A549 (cell line): Measurements from ENCODE around the gene CD209. TPM values are rescaled to one million over a fixed set of nuclear protein-coding genes. Genes with fewer than 3 reads are reported as not detected.
A peak's percentile ranks its signal among the peaks of the same experiment; 100 is the strongest.

ENCODE experiments used
- ATAC-seq, 2 experiments: fragments of 200-7000 bp in 1 of 2; fragments of >200 bp in 1 of 2; cut with Nextera tagmentation in 1 of 2; cut with Tn5 transposase in 1 of 2; 3 replicates each; pipeline versions ENCODE4 v1.8.0 to v1.9.1; 2018 to 2020; ENCODE audit warnings: mild to moderate bottlenecking in 1 of 2, moderate library complexity in 1 of 2
- CTCF ChIA-PET: fragments of 300-600 bp; sonication (Branson Sonifier 250); formaldehyde crosslinking; extraction: SDS; loops from one replicate; lab custom pipeline; 2021; ENCODE audit warnings: antibody characterized with exemption, inconsistent platforms; lab: Yijun Ruan, JAX
- POLR2A ChIA-PET: fragments of 350-600 bp; formaldehyde crosslinking; extraction: SDS; loops from one replicate; lab custom pipeline; 2021; ENCODE audit warnings: antibody characterized with exemption, inconsistent platforms; lab: Yijun Ruan, JAX
- DNase-seq, 2 experiments: peaks; one replicate each; pipeline versions ENCODE4 v3.0.0 to v3.0.0-alpha.2; 2011 to 2016; ENCODE audit warnings: low read depth in 1 of 2, low spot score in 1 of 2
- FAIRE-seq: peaks from 2 replicates; lab custom pipeline; 2011; peaks lifted over from hg19 to GRCh38; lab: Jason Lieb, UNC
- H3K27ac ChIP-seq, 2 experiments: fragments of >200 bp; sonication (Bioruptor Twin); formaldehyde crosslinking; 3 replicates each; pipeline ENCODE4 v1.5.1; 2016 to 2017
- H3K4me1 ChIP-seq: fragments of >200 bp; sonication (Bioruptor Twin); formaldehyde crosslinking; 3 replicates; pipeline ENCODE4 v1.6.1; 2016
- H3K4me2 ChIP-seq: fragments of >200 bp; sonication (Bioruptor Twin); formaldehyde crosslinking; 3 replicates; pipeline ENCODE4 v1.6.1; 2016
- H3K4me3 ChIP-seq: fragments of >200 bp; sonication (Bioruptor Twin); formaldehyde crosslinking; 3 replicates; pipeline ENCODE4 v1.5.1; 2016
- H3K9me3 ChIP-seq: fragments of >200 bp; sonication (Bioruptor Twin); formaldehyde crosslinking; 3 replicates; pipeline ENCODE4 v1.6.1; 2016
- CHD2 ChIP-seq: fragments of 150-350 bp; IDR thresholded peaks from 2 replicates; pipeline ENCODE4 v1.6.1; 2014; ENCODE audit warnings: low read length; ENCODE audit not compliant: partially characterized antibody
- ESRRA ChIP-seq: fragments of 150-350 bp; IDR thresholded peaks from 2 replicates; pipeline ENCODE4 v1.6.1; 2014; ENCODE audit warnings: mild to moderate bottlenecking, low read length, borderline replicate concordance
- FOSB ChIP-seq: fragments of 250-450 bp; sonication (Bioruptor Pico); IDR thresholded peaks from 2 replicates; pipeline ENCODE4 v1.5.0; 2020; ENCODE audit warnings: mild to moderate bottlenecking, moderate library complexity
- FOSL2 ChIP-seq, 2 experiments: fragments of 450-650 bp in 1 of 2; fragments of >200 bp in 1 of 2; sonication (Bioruptor Twin) in 1 of 2; formaldehyde crosslinking; IDR thresholded peaks; 2 replicates each; pipeline versions ENCODE4 v1.5.0 to v1.6.1; 2016 to 2020; ENCODE audit warnings: mild to moderate bottlenecking in 1 of 2, moderate library complexity in 1 of 2
- FOXS1 ChIP-seq: fragments of 250-450 bp; sonication (Bioruptor Pico); IDR thresholded peaks from 2 replicates; pipeline ENCODE4 v1.5.0; 2020; ENCODE audit warnings: mild to moderate bottlenecking, moderate library complexity
- GATA3 ChIP-seq: IDR thresholded peaks from 2 replicates; pipeline ENCODE4 v1.6.1; 2012; ENCODE audit warnings: borderline replicate concordance
- JUNB ChIP-seq: fragments of >200 bp; sonication (Bioruptor Twin); formaldehyde crosslinking; IDR thresholded peaks from 2 replicates; pipeline ENCODE4 v1.6.1; 2016
- KDM1A ChIP-seq: fragments of 200-600 bp; sonication (generic); IDR thresholded peaks from 2 replicates; pipeline ENCODE4 v1.6.1; 2016; ENCODE audit warnings: low read depth, mild to moderate bottlenecking
- MAFK ChIP-seq: fragments of 450-650 bp; IDR thresholded peaks from 2 replicates; pipeline ENCODE4 v1.6.1; 2014; ENCODE audit not compliant: partially characterized antibody
- MYC ChIP-seq: IDR thresholded peaks from 2 replicates; pipeline ENCODE4 v1.6.1; 2012; ENCODE audit warnings: mild to moderate bottlenecking, inconsistent platforms, low read length, improper control_type of control experiment, borderline replicate concordance
- POLR2A ChIP-seq: IDR thresholded peaks from 2 replicates; pipeline ENCODE4 v1.6.1; 2012; ENCODE audit warnings: mild to moderate bottlenecking, low read length
- RCOR1 ChIP-seq: fragments of 150-350 bp; IDR thresholded peaks from 2 replicates; pipeline ENCODE4 v1.6.1; 2014; ENCODE audit warnings: antibody characterized with exemption, low read length, low read depth
- RNF2 ChIP-seq: fragments of 200-600 bp; sonication (generic); IDR thresholded peaks from 2 replicates; pipeline ENCODE4 v1.6.1; 2016; ENCODE audit warnings: low read depth, mild to moderate bottlenecking, antibody characterized with exemption, moderate library complexity, borderline replicate concordance
- SMC3 ChIP-seq: fragments of >200 bp; sonication (Bioruptor Twin); formaldehyde crosslinking; IDR thresholded peaks from 3 replicates; pipeline ENCODE4 v1.6.1; 2018; ENCODE audit warnings: inconsistent platforms
- ZFP36 ChIP-seq: fragments of 450-650 bp; IDR thresholded peaks from 2 replicates; pipeline ENCODE4 v1.6.1; 2014; ENCODE audit warnings: borderline replicate concordance; ENCODE audit not compliant: partially characterized antibody
- ZSCAN20 ChIP-seq: fragments of 250-450 bp; sonication (Bioruptor Pico); IDR thresholded peaks from 2 replicates; pipeline ENCODE4 v1.8.0; 2022; ENCODE audit warnings: mild to moderate bottlenecking, moderate library complexity
- WGBS: methylation state at CpG from one replicate; pipeline ENCODE4 v1.1.6; 2017; ENCODE audit errors: missing lambda C conversion rate; 5-methylcytosine and 5-hydroxymethylcytosine counted together
- polyA plus RNA-seq, 4 experiments: library from polyadenylated mRNA; depleted of rRNA in 3 of 4; stranded (reverse); fragments of >200 nt; fragmentation: RNase III in 1 of 4; extraction: RNeasy Plus Mini Kit Qiagen cat#74134 plus additional on column Dnase treatment in 1 of 4; gene quantifications; 2 replicates in 3 of 4; 3 replicates in 1 of 4; pipeline ENCODE4 v1.2.3, GENCODE V29; 2011 to 2017
- TF ChIP-seq, protein P1 (sequence below): fragments of 250-450 bp; sonication (Bioruptor Pico); IDR thresholded peaks from 2 replicates; pipeline ENCODE4 v1.5.0; 2020; ENCODE audit warnings: low read depth, mild to moderate bottlenecking, moderate library complexity
- TF ChIP-seq, protein P2 (sequence below): fragments of >200 bp; sonication (Bioruptor Twin); formaldehyde crosslinking; IDR thresholded peaks from 3 replicates; pipeline ENCODE4 v1.6.1; 2016
- TF ChIP-seq, protein P3 (sequence below): fragments of 200-600 bp; sonication (generic); IDR thresholded peaks from 2 replicates; pipeline ENCODE4 v1.6.1; 2016; ENCODE audit warnings: antibody characterized with exemption, mild to moderate bottlenecking, moderate library complexity

The CD209 gene
- polyA plus RNA-seq, 2 of the 4 experiments (the other 2 are of a cell fraction) = not detected

DNA sequence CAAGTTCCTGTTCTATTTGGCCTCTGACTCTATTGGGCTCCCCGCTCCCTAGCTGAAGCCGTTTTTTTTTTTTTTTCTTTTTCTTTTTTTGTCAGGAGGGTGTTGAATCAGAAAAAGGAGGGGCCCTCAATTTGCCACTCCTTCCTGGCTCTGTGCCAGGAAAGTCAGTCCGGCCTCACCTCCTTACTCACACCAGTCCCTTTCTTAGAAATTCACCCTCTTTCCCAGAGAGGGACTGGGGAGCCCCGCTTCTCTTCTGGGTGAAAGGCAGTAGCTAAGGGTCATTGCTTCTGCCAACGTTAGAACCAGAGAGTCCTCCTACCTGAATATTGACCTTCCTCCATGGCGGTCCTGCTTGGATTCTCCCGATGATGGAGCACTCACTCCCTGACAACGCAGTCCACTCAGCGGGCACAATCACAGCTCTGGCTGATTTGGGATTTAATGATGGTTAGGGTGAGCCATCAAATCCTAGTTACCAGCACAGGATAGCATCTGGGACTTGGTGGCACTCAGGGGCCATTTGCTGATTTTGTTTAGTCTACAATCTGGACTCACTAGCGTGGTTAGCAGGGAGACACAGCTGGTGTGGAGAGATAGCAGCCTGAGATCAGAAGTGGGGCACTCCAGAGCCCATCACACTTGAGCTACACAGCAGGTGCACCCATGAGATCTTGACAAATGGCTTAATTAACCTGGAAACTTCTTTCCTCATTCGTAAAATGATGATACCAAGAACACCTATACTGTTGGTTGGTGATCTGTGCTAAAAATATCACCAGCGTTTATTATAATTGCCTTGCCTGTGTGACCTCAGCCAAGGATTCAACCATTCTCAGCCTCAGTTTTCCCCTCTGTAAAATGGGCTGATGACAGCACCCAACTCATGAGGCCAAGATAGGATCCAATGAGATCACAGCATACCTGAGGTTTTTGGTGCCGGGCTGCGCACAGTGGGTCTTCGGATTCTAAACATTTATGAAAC is 47.6 kb downstream of the CD209 start:
- WGBS = 38% methylated on average over 13 of the region's 15 CpGs
- Histone ChIP-seq H3K4me3 (no peak overlapping the region), H3K9me3 (no peaks in the 10 kb centered on the region), H3K27ac (no peak overlapping the region), H3K4me1 (no peaks in the 10 kb centered on the region), H3K4me2 (no peak overlapping the region)
- TF ChIP-seq FOSB (CRISPR knock-in tag) (no peak), GATA3 (no peak), JUNB (no peak), POLR2A (no peak), FOSL2 (IDR thresholded peaks at IDR 0.05) (no peak), FOSL2 (CRISPR knock-in tag; IDR thresholded peaks at IDR 0.05) (no peak), MYC (no peak), ESRRA (no peak), RNF2 (no peak), FOXS1 (CRISPR knock-in tag) (no peak), SMC3 (no peak), CHD2 (no peak), ZFP36 (no peak), ZSCAN20 (no peak), RCOR1 (no peak), KDM1A (no peak)
- TF ChIP-seq, protein P1, sequence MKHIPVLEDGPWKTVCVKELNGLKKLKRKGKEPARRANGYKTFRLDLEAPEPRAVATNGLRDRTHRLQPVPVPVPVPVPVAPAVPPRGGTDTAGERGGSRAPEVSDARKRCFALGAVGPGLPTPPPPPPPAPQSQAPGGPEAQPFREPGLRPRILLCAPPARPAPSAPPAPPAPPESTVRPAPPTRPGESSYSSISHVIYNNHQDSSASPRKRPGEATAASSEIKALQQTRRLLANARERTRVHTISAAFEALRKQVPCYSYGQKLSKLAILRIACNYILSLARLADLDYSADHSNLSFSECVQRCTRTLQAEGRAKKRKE = no peak
- TF ChIP-seq, protein P2, sequence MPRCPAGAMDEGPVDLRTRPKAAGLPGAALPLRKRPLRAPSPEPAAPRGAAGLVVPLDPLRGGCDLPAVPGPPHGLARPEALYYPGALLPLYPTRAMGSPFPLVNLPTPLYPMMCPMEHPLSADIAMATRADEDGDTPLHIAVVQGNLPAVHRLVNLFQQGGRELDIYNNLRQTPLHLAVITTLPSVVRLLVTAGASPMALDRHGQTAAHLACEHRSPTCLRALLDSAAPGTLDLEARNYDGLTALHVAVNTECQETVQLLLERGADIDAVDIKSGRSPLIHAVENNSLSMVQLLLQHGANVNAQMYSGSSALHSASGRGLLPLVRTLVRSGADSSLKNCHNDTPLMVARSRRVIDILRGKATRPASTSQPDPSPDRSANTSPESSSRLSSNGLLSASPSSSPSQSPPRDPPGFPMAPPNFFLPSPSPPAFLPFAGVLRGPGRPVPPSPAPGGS = no peak
- TF ChIP-seq, protein P3, sequence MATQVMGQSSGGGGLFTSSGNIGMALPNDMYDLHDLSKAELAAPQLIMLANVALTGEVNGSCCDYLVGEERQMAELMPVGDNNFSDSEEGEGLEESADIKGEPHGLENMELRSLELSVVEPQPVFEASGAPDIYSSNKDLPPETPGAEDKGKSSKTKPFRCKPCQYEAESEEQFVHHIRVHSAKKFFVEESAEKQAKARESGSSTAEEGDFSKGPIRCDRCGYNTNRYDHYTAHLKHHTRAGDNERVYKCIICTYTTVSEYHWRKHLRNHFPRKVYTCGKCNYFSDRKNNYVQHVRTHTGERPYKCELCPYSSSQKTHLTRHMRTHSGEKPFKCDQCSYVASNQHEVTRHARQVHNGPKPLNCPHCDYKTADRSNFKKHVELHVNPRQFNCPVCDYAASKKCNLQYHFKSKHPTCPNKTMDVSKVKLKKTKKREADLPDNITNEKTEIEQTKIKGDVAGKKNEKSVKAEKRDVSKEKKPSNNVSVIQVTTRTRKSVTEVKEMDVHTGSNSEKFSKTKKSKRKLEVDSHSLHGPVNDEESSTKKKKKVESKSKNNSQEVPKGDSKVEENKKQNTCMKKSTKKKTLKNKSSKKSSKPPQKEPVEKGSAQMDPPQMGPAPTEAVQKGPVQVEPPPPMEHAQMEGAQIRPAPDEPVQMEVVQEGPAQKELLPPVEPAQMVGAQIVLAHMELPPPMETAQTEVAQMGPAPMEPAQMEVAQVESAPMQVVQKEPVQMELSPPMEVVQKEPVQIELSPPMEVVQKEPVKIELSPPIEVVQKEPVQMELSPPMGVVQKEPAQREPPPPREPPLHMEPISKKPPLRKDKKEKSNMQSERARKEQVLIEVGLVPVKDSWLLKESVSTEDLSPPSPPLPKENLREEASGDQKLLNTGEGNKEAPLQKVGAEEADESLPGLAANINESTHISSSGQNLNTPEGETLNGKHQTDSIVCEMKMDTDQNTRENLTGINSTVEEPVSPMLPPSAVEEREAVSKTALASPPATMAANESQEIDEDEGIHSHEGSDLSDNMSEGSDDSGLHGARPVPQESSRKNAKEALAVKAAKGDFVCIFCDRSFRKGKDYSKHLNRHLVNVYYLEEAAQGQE = no peak
- no peak for DNase-seq
- FAIRE-seq = no peak
- ChIA-PET POLR2A (no interaction called here), CTCF (interaction anchor here (0.7 to 2.1 kb wide), 3 partner anchors 20 to 345 kb away, joined by 4 to 6 read pairs (median 4); no protein-coding TSS in a partner anchor)
- no peak for ATAC-seq

DNA sequence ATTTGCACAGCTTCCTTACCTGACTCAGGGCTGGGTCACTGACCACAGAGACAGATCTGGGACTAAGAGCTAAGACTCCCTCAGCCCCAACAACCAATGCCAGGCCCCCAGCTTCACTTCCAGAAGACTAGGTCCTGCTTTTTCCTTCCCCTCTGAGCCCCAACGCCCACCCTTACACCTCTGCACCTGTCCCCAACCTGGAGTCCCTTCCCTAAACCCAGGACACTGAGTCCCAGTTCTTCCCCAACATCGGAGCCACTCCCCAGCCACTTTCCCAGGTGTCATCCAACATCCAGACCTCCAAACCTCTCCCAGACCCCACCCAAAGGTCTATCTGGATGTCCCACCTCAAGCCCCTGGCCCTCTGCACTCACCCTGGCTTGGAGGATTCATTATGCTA is 48.3 kb downstream of the CD209 start:
- no peak for FAIRE-seq
- 0% methylated on average over 2 of the region's 2 CpGs for WGBS
- H3K9me3 ChIP-seq = no peaks in the 10 kb centered on the region
- H3K4me2 ChIP-seq = 0 out of 3 replicates have a peak overlapping the region, but pooled peaks have one; percentile 19
- ChIA-PET CTCF (interaction anchor here (0.6 to 2.1 kb wide), 5 partner anchors 18 to 345 kb away, joined by 3 to 6 read pairs (median 4); partner anchors contain the start of gene TRAPPC5), POLR2A (no interaction called here)
- H3K4me1 ChIP-seq = no peaks in the 10 kb centered on the region
- no peak overlapping the region for H3K4me3 ChIP-seq
- ATAC-seq = peak; percentile 9 to 26; a peak in 3 of 6 replicates
- no peak overlapping the region for H3K27ac ChIP-seq
- TF ChIP-seq CHD2 (no peak), MAFK (no peak), JUNB (no peak)
- DNase-seq = no peak
